HG03196 (cell line): ENCODE data around the gene DOCK10.
"Not testable (repeated sequence)": the region's sequence is repeated elsewhere in the genome, so short reads cannot be mapped to it uniquely, and the experiment has no call there.

ENCODE experiments used
- ATAC-seq: cut with Tn5 transposase; IDR thresholded peaks from one replicate; pipeline ENCODE4 v1.9.1; 2021; ENCODE audit not compliant: unreplicated experiment

DOCK10 gene

GRCh38 chr2:225041851-225042799 is at the start of gene DOCK10:
Gene DOCK10 (minus strand): TSS chr2:225042468. CDS start chr2:225042374, 94 bp downstream.
- peak; percentile 19 for ATAC-seq

GRCh38 chr2:225091336-225091735 is 49.1 kb upstream of the DOCK10 start:
- ATAC-seq = no peak

- ATAC-seq = no peak
These were observed 48.5 kb upstream of the DOCK10 start for GRCh38 chr2:225090746-225091145.

DNA sequence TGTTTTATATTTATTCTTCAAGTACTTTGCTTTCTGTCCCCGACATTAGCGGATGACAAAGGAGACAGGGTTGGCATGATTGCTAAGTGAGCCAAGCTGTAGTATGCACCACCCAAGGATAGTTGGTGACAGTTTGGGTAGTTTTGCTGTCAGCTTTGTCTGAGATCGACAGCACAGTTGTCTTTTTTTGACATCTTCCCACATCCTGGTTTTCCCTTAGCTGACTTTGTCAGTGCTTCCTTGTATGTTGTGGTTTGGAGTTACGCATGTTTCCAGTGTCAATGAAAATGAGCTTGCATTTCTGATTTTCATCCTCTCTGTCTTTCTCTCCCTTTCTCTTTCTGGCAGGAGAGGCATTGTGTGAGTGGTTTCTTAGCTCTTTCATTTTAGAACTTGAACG is 44.6 kb upstream of the DOCK10 start:
- ATAC-seq = no peak

GRCh38 chr2:225086439-225086838 is 44.2 kb upstream of the DOCK10 start:
- no peak for ATAC-seq

DNA sequence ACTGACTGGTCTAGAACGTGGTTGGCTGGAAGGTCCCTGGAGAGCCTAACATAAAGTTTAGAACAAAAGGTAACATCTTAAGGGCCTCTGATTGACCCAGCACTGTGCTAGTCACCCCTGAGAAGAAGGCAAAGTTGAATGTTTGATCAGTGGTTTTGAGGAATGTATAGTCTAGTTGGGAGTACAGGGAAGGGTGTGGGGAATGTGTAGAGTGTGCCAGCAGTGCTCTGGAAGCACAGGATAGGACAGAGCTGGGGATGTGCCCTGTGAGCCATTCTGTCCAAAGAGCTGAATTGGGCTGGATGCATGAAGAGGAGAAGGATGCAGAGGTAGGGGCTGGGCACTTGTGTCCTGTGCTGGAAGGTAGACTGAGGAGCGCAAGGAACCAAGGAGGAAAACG is 41.0 kb upstream of the DOCK10 start:
- ATAC-seq = no peak

DNA sequence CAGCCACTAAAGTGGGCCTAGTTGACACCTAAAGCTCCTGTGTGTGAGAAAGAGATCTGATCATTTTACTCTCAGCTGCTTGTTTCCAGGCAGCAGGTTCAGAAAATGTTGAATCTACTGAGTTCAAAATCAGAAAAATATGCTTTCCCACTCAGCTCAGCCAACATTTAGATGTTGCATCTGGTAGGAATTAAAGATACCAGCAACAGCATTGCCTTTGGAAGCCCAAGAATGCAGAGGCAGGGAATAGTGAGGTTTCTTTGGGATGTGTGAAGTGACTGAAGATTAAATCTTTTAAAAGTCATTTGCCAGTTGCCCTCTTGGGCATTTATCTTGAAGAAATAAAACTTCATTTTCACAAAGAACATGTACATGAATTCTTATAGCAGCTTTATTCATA is 33.9 kb upstream of the DOCK10 start:
- ATAC-seq = no peak

DNA sequence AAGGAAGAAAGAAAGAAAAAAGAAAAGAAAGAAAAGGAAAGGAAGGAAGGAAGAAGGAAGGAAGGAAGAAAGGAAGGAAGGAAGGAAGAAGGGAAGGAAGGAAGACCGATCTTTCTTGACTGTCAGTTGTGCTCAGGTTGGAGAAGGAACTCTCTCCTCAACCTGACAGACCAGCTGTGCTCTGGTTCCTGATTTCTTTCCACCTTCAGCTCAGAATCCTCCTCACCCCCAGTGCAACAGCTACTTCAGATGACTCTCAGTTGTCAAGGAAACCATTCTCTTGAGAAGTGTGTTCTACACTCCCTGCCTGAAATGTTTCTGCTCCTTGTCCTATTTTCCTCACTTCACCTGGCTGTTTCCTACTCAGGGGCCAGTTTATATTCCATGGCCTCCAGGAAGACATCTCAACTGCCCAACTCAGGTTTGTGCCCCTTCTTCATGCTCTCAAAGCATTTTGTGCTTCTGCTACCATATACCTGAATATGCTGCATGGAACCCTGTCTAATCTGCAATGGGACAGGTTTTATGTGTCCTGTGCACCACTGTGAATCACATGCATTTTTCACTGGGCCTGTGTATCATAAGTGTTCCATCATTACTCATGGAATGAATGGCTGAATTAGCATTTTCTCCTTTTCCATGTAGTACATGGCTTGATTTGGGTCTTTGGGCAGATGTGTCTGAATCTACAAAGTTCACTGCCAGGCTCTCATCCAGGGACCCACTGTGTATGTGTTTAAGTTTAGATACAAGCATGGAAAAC is 32.8 kb upstream of the DOCK10 start:
- no peak for ATAC-seq

DNA sequence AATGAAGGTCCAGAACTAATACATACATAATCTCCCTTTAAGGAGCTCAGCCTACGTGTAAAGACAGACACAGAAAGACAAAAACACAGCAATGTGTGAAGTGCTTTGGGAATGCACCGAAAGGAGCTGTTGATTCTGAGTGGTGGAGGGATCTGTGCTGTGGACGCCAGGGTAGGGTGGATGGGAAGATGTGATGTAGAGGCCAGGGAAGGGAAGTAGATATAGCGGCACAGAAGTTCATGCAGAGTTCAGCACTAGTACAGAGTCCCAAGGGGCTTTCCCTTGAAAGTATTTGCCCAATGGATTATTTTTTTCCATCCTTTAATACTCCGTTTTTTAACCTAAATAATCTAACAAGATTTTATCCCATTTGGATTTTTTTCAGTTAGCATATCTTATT is 32.1 kb upstream of the DOCK10 start:
- no peak for ATAC-seq

GRCh38 chr2:225073198-225073597 is 30.9 kb upstream of the DOCK10 start:
- no peak for ATAC-seq

DNA sequence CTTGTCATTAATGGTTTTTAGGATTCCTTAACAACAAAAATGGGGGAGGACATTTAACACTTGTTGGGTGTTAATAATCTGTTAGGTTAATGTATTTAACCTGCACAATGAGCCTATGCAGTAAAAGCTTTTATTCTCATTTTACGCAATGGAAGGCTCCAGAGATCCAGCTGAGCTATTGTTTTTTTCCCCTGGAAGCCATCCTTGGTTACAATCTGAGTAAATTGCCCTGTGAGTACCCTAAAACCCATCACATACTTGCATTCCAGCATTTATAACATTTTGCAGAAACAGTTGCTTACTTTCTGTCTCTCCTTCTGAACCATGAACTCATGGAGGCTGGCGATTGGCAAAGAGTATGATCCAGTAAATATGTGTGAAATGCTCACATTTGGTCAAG is 30.2 kb upstream of the DOCK10 start:
- ATAC-seq = no peak

DNA sequence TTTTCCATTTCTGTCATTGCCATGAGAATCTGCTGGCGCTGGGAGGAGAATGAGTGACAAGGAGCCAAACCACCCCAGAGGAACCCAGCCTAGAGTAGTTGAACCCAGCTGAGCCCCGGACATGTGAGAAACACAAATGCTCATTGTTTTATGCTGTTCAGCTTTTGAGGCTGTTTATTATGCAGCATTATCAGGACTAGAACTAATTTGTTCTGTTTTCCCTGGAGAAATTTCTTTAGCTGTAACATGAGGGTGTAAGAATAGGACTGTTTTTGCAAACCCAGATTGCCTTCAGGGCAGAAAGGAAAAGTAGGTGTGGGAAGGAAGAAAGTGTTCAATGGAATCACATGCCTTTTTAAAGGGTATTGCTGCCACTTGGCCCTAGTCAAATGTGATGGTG is 28.5 kb upstream of the DOCK10 start:
- no peak for ATAC-seq

GRCh38 chr2:225069966-225070365 is 27.7 kb upstream of the DOCK10 start:
- no peak for ATAC-seq

DNA sequence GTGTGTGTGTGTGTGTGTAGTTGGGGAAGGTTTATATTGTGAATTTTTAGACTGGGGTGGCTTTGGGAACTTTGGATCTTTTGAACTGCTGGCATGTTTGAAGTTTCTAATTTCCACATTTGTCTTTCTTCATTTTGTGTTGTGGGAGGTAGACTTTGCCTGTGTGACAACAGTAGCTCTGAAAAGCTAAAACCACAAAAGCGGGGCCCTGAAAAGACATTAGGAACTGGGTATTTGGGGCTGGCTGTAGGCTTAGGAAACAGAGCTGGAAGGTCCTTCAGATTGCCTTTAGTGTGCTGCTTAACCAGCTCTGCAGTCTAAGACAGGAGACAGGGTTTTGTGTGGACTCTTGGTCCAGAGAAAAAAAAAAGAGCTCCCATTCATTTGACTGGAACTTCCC is 27.2 kb upstream of the DOCK10 start:
- ATAC-seq = no peak

- no peak for ATAC-seq
These were observed 23.6 kb upstream of the DOCK10 start for GRCh38 chr2:225065882-225066281.

DNA sequence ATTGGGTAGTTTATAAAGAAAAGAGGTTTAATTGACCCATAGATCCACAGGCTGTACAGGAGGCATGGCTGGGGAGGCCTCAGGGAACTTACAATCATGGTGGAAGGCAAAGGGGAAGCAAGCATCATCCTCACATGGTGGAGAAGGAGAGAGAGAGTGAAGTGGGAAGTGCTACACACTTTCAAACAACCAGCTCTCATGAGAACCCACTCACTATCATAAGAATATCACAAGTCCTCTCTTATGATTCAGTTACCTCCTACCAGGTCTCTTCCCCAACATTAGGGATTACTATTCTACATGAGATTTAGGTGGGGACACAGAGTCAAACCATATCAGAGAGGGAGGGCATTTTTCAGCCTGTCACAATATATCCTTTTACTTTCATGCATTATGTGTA is 22.7 kb upstream of the DOCK10 start:
- ATAC-seq = no peak

- no peak for ATAC-seq
These were observed 22.1 kb upstream of the DOCK10 start for GRCh38 chr2:225064362-225064761.

- ATAC-seq = no peak
These were observed 14.2 kb upstream of the DOCK10 start for GRCh38 chr2:225056330-225057073.

GRCh38 chr2:225055714-225056113 is 13.4 kb upstream of the DOCK10 start:
- no peak for ATAC-seq

GRCh38 chr2:225052703-225053102 is 10.4 kb upstream of the DOCK10 start:
- ATAC-seq = peak; percentile 93

DNA sequence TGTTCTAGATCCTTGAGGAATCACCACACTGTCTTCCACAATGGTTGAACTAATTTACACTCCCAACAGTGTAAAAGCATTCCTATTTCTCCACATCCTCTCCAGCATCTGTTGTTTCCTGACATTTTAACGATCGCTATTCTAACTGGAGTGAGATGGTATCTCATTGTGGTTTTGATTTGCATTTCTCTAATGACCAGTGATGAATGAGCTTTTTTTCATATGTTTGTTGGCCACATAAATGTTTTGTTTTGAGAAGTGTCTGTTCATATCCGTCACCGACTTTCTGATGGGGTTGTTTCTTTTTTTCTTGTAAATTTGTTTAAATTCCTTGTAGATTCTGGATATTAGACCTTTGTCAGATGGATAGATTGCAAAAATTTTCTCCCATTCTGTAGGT is 5.2 kb upstream of the DOCK10 start:
- ATAC-seq = not testable (repeated sequence)
